Measurements from ENCODE around the gene PTPN14.

The PTPN14 gene

GRCh38 chr1:214461305-214461704, 90.1 kb downstream of the PTPN14 start:
- no peaks in the 10 kb centered on the region for H3K9me2 ChIP-seq (replicated peaks; ENCODE audit: low read depth, low read length)
- peaks cover 10% of the 10 kb centered on the region; the same call in 1 of the 2 replicates for H3K79me2 ChIP-seq (ENCODE audit: insufficient read depth, low read length)
- TF ChIP-seq EZH2phosphoT487 (IDR thresholded peaks at IDR 0.05; ENCODE audit: borderline replicate concordance): no peak
- TF ChIP-seq CTCF (conservative IDR thresholded peaks at IDR 0.05; ENCODE audit: low read length): no peak
- no peak overlapping the region for H3K4me3 ChIP-seq (ENCODE audit: low read length, poor library complexity, severe bottlenecking)
- H3K9ac ChIP-seq (ENCODE audit: low read depth, low read length, poor library complexity, severe bottlenecking): no peak overlapping the region
- no peaks in the 10 kb centered on the region for H4K20me1 ChIP-seq (ENCODE audit: insufficient read depth, low read length, poor library complexity, severe bottlenecking)
- H3K4me1 ChIP-seq (ENCODE audit: insufficient read depth, low read length, poor library complexity, severe bottlenecking): peaks cover 12% of the 10 kb centered on the region
- H3K9me3 ChIP-seq (ENCODE audit: insufficient read depth, low read depth, low read length): no peaks in the 10 kb centered on the region
- no peak overlapping the region for H3K4me2 ChIP-seq (ENCODE audit: low read depth, low read length, poor library complexity, severe bottlenecking)
- no peaks in the 10 kb centered on the region for H3K27me3 ChIP-seq (ENCODE audit: insufficient read depth, low read length, poor library complexity, severe bottlenecking)
- H3F3A ChIP-seq (ENCODE audit: low read depth): no peaks in the 10 kb centered on the region
- no peaks in the 10 kb centered on the region for H3K36me3 ChIP-seq (ENCODE audit: insufficient read depth, low read length)
- H2AFZ ChIP-seq (ENCODE audit: low read length): no peak overlapping the region

DNA sequence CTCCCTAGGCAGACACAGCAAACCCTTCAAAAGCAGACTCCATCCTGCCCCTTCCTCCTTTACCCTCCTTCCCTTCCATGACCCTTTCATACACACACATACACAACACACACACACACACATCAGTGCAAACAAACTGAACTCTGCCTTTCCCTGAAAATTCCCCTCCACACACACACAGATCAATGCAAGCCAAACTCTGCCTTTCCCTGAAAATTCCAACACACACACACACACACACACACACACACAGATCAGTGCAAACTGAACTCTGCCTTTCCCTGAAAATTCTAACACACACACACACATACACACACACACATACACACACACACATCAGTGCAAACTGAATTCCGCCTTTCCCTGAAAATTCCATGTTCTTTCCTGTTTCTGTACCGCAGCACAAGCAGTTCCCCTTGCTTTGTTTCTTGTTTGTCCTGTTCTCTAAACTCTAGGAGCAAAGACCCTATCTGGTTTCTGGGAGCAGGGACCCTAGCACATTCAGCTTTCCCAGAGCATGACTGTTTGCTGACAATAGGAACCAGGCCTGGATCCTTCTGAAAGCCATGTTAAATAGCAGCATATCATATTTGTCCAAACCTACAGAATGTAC, 91.0 kb downstream of the PTPN14 start:
- Histone ChIP-seq H3F3A (ENCODE audit: low read depth) (no peaks in the 10 kb centered on the region), H3K4me1 (ENCODE audit: insufficient read depth, low read length, poor library complexity, severe bottlenecking) (peaks cover 21% of the 10 kb centered on the region), H3K9me2 (replicated peaks; ENCODE audit: low read depth, low read length) (no peaks in the 10 kb centered on the region), H3K9ac (ENCODE audit: low read depth, low read length, poor library complexity, severe bottlenecking) (no peak overlapping the region), H3K4me3 (ENCODE audit: low read length, poor library complexity, severe bottlenecking) (no peak overlapping the region), H3K27me3 (ENCODE audit: insufficient read depth, low read length, poor library complexity, severe bottlenecking) (no peaks in the 10 kb centered on the region), H4K20me1 (ENCODE audit: insufficient read depth, low read length, poor library complexity, severe bottlenecking) (no peaks in the 10 kb centered on the region), H3K79me2 (ENCODE audit: insufficient read depth, low read length) (0 out of 2 replicates have a peak, but pooled peaks cover 6% of the 10 kb centered on the region), H3K9me3 (ENCODE audit: insufficient read depth, low read depth, low read length) (no peaks in the 10 kb centered on the region), H3K36me3 (ENCODE audit: insufficient read depth, low read length) (no peaks in the 10 kb centered on the region), H2AFZ (ENCODE audit: low read length) (no peak overlapping the region), H3K4me2 (ENCODE audit: low read depth, low read length, poor library complexity, severe bottlenecking) (no peak overlapping the region)
- no peak for TF ChIP-seq EZH2phosphoT487 (IDR thresholded peaks at IDR 0.05; ENCODE audit: borderline replicate concordance)
- TF ChIP-seq CTCF (conservative IDR thresholded peaks at IDR 0.05; ENCODE audit: low read length): no peak

DNA sequence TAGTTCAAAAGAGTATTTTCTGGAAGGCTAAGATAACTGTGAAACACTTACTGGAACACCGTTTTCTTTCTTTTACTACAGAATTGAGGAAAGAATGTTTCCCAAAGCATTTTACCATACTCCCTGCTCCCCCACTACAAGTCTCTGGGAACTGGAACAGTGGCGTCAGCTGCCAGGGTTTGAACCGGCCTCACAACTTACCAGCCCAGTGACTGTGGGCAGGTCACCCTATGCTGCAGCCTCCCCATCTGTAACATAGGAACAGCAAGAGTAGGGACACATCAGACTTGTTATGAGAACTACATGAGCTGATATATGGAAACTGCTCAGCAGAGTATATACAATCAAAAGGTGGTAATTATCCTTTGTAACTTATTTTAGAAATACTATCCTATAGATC, 91.5 kb downstream of the PTPN14 start:
- peaks cover 27% of the 10 kb centered on the region for H3K4me1 ChIP-seq (ENCODE audit: insufficient read depth, low read length, poor library complexity, severe bottlenecking)
- H3K27me3 ChIP-seq (ENCODE audit: insufficient read depth, low read length, poor library complexity, severe bottlenecking): no peaks in the 10 kb centered on the region
- H3K9me3 ChIP-seq (ENCODE audit: insufficient read depth, low read depth, low read length): no peaks in the 10 kb centered on the region
- H3F3A ChIP-seq (ENCODE audit: low read depth): no peaks in the 10 kb centered on the region
- no peak overlapping the region for H2AFZ ChIP-seq (ENCODE audit: low read length)
- H4K20me1 ChIP-seq (ENCODE audit: insufficient read depth, low read length, poor library complexity, severe bottlenecking): no peaks in the 10 kb centered on the region
- 0 out of 2 replicates have a peak, but pooled peaks cover 6% of the 10 kb centered on the region for H3K79me2 ChIP-seq (ENCODE audit: insufficient read depth, low read length)
- no peaks in the 10 kb centered on the region for H3K9me2 ChIP-seq (replicated peaks; ENCODE audit: low read depth, low read length)
- H3K9ac ChIP-seq (ENCODE audit: low read depth, low read length, poor library complexity, severe bottlenecking): no peak overlapping the region
- no peak overlapping the region for H3K4me3 ChIP-seq (ENCODE audit: low read length, poor library complexity, severe bottlenecking)
- H3K36me3 ChIP-seq (ENCODE audit: insufficient read depth, low read length): no peaks in the 10 kb centered on the region
- TF ChIP-seq CTCF (conservative IDR thresholded peaks at IDR 0.05; ENCODE audit: low read length) (no peak), EZH2phosphoT487 (IDR thresholded peaks at IDR 0.05; ENCODE audit: borderline replicate concordance) (no peak)
- no peak overlapping the region for H3K4me2 ChIP-seq (ENCODE audit: low read depth, low read length, poor library complexity, severe bottlenecking)
